Measurements from ENCODE around the gene ZP3. TPM values are rescaled to one million over a fixed set of nuclear protein-coding genes. Genes with fewer than 3 reads are reported as not detected.
"Not testable (repeated sequence)": the region's sequence is repeated elsewhere in the genome, so short reads cannot be mapped to it uniquely, and the experiment has no call there.

Gene ZP3
- total and polyA plus RNA-seq, 2 experiments from 2014 or later, result not detected

DNA sequence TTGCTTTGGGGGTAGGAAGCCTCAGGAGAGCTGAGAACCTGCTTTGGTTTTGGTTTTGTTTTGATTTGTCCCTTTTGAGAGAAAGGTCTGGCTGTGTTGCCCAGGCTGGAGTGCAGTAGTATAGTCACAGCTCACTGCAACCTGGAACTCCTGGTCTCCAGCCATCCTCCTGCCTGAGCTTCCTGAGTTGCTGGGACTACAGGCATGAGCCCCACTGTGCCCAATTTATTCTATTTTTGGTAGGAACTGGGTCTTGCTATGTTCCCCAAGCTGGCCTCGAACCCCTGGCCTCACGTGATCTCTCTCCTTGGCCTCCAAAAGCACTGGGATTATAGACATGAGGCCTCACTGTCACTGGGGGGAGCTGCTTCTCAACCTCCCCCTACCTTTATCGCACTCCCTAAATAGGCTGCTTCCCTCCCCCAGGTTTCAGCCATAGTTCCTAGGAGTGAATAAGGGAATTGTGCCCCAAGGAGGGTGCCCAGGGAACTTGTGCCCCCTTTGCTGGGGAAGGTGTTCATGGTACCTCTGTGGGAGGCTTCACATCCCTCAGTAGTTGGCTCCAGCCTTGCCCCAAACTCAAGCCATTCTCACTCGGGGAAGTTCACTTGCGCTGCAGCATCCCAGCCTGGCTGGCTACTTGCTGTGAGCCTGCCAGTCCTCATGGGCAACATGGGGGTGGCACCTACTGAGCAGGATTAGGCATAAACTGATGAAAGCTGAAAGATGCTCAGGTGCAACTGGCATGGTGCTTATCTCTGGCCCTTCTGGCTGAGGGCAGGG, 18.1 kb downstream of the ZP3 start:
- H2AFZ ChIP-seq; H3K27me3 ChIP-seq; H3K4me1 ChIP-seq (ENCODE audit: insufficient read depth); H3K4me3 ChIP-seq; H3K79me2 ChIP-seq; DNase-seq (ENCODE audit: low spot score); H3K27ac ChIP-seq; H4K20me1 ChIP-seq (ENCODE audit: insufficient read depth, poor library complexity, severe bottlenecking); H3K9me2 ChIP-seq (replicated peaks; ENCODE audit: insufficient read depth); H3K36me3 ChIP-seq (replicated peaks; ENCODE audit: insufficient read depth, low read depth); H3K9me3 ChIP-seq (ENCODE audit: low read depth); H3K4me2 ChIP-seq: not testable (repeated sequence)
- WGBS (ENCODE audit: low lambda C conversion rate, missing lambda C conversion rate), result 94% methylated on average over 4 of the region's 5 CpGs

DNA sequence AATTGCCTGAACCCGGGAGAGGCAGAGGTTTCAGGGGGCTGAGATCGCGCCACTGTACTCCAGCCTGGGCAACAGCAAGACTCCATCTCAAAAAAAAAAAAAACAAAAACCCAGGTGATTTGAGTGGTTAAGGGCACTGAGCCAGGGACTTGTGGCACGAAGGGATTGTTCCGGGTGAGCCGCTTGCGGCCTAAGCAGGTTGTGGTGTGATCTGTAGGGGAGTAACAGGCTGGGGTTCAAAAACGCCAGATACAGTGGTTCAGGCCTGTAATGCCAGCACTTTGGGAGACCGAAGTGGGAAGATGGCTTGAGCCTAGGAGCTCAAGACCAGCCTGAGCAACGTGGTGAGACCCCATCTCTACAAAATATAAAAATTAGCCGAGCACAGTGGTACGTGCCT, 19.1 kb downstream of the ZP3 start:
- 95% methylated on average over 7 of the region's 12 CpGs for WGBS (ENCODE audit: low lambda C conversion rate, missing lambda C conversion rate)
- not testable (repeated sequence) for H3K4me1 ChIP-seq (ENCODE audit: insufficient read depth)

DNA sequence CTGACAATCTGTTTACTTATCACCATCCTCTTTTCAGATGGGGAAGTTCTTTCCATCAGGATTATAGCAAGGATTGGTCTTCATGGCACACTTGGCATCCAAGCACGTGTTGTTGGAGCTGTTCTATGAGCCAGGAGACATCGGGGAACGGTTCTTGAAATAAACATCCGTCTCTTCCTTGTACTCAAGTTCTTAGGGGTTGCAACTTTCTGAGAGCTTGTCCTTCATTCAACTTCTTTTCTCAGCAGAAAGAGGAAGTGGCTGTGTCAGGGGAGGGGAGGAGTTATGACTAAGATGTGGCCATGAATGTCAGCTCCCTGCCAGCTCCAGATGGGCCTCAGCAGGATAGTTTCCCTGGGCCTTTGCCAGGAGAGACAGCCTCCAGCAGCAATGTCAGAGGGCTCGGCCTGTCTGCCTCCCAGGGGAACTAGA, 20.8 kb downstream of the ZP3 start:
- not testable (repeated sequence) for H3K79me2 ChIP-seq; H3K4me3 ChIP-seq; H4K20me1 ChIP-seq (ENCODE audit: insufficient read depth, poor library complexity, severe bottlenecking); H3K27me3 ChIP-seq; H2AFZ ChIP-seq; H3K36me3 ChIP-seq (replicated peaks; ENCODE audit: insufficient read depth, low read depth); H3K9me2 ChIP-seq (replicated peaks; ENCODE audit: insufficient read depth); H3K4me1 ChIP-seq (ENCODE audit: insufficient read depth); H3K9me3 ChIP-seq (ENCODE audit: low read depth)
- DNase-seq (ENCODE audit: low spot score), result peak; percentile 13
- 44% methylated on average over 4 of the region's 5 CpGs for WGBS (ENCODE audit: low lambda C conversion rate, missing lambda C conversion rate)
- H3K27ac ChIP-seq, result peak overlapping the region; percentile 67
- H3K4me2 ChIP-seq, result peak overlapping the region; percentile 15

More for the DNA sequence above, 19.1 kb downstream of the ZP3 start:
- not testable (repeated sequence) for H3K9me3 ChIP-seq (ENCODE audit: low read depth); H3K4me2 ChIP-seq; H3K27ac ChIP-seq; H3K79me2 ChIP-seq; H3K4me3 ChIP-seq; DNase-seq (ENCODE audit: low spot score); H2AFZ ChIP-seq; H3K27me3 ChIP-seq; H3K9me2 ChIP-seq (replicated peaks; ENCODE audit: insufficient read depth); H3K36me3 ChIP-seq (replicated peaks; ENCODE audit: insufficient read depth, low read depth); H4K20me1 ChIP-seq (ENCODE audit: insufficient read depth, poor library complexity, severe bottlenecking)

DNA sequence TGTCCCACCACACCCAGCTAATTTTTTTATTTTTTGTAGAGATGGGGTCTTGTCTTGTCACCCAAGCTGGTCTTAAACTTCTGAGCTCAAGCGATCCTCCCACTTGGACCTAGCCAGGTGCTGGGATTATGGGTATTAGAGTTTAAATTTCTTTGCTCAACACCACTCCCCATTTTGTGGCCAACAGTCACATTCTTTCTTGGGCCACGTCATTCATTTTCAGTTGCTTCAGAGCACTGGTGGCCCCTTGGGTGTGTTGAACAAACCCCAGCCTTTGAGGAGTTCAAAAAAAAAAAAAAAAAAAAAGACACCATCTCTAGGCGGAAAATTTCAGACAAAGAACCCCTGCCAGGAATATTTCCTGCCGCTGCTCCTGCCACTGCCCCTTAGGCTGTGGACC, 32.3 kb downstream of the ZP3 start:
- H3K4me3 ChIP-seq; H3K27me3 ChIP-seq; H3K4me1 ChIP-seq (ENCODE audit: insufficient read depth); DNase-seq (ENCODE audit: low spot score); H3K9me3 ChIP-seq (ENCODE audit: low read depth); H3K36me3 ChIP-seq (replicated peaks; ENCODE audit: insufficient read depth, low read depth); H2AFZ ChIP-seq; H3K79me2 ChIP-seq; H4K20me1 ChIP-seq (ENCODE audit: insufficient read depth, poor library complexity, severe bottlenecking); H3K4me2 ChIP-seq; H3K9me2 ChIP-seq (replicated peaks; ENCODE audit: insufficient read depth); H3K27ac ChIP-seq: not testable (repeated sequence)
- WGBS (ENCODE audit: low lambda C conversion rate, missing lambda C conversion rate), result no CpG with 5 or more reads among the region's 4 CpGs

DNA sequence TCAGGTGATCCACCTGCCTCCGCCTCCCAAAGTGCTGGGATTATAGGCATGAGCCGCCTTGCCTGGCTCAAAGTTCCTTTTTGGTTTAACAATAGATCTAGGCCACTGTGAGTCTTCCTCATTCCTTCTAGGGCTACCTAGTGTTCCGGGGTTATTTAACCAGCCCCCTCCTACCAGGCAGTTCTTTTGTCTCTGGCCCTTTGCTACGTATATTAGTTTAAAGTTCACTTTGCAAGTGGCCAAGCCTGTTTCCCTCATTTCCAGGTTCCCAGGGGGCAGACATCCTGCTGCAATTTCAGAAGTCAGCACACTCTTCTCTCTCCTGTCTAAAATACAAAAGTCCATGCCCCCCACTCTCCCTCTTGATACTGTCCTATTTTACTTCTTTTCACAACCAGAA, 33.8 kb downstream of the ZP3 start:
- not testable (repeated sequence) for H4K20me1 ChIP-seq (ENCODE audit: insufficient read depth, poor library complexity, severe bottlenecking); H3K9me3 ChIP-seq (ENCODE audit: low read depth); H3K27ac ChIP-seq; H3K9me2 ChIP-seq (replicated peaks; ENCODE audit: insufficient read depth); H2AFZ ChIP-seq; DNase-seq (ENCODE audit: low spot score); H3K4me2 ChIP-seq; H3K36me3 ChIP-seq (replicated peaks; ENCODE audit: insufficient read depth, low read depth); H3K27me3 ChIP-seq; H3K4me3 ChIP-seq; H3K79me2 ChIP-seq; H3K4me1 ChIP-seq (ENCODE audit: insufficient read depth)
- 0% methylated on average over 2 of the region's 4 CpGs for whole genome bisulfite sequencing (ENCODE audit: low lambda C conversion rate, missing lambda C conversion rate)

DNA sequence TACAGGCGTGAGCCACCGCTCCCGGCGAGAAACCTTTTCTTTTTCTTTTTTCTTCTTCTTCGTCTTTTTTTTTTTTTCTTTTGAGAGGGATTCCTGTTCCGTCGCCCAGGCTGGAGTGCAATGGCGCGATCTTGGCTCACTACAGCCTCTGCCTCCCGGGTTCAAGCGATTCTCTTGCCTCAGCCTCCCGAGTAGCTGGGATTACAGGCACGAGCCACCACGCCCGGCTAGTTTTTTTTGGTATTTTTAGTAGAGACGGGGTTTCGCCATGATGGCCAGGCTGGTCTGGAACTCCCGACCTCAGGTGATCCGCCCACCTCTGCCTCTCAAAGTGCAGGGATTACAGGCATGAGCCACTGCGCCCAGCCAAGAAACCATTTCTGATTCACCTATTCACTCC, 36.0 kb downstream of the ZP3 start:
- H3K27me3 ChIP-seq; H3K4me1 ChIP-seq (ENCODE audit: insufficient read depth); H3K4me3 ChIP-seq; H2AFZ ChIP-seq; H3K36me3 ChIP-seq (replicated peaks; ENCODE audit: insufficient read depth, low read depth); H3K9me2 ChIP-seq (replicated peaks; ENCODE audit: insufficient read depth); H3K4me2 ChIP-seq; H4K20me1 ChIP-seq (ENCODE audit: insufficient read depth, poor library complexity, severe bottlenecking); H3K9me3 ChIP-seq (ENCODE audit: low read depth); H3K27ac ChIP-seq; H3K79me2 ChIP-seq; DNase-seq (ENCODE audit: low spot score): not testable (repeated sequence)
- WGBS (ENCODE audit: low lambda C conversion rate, missing lambda C conversion rate), result 87% methylated on average over 14 of the region's 20 CpGs

DNA sequence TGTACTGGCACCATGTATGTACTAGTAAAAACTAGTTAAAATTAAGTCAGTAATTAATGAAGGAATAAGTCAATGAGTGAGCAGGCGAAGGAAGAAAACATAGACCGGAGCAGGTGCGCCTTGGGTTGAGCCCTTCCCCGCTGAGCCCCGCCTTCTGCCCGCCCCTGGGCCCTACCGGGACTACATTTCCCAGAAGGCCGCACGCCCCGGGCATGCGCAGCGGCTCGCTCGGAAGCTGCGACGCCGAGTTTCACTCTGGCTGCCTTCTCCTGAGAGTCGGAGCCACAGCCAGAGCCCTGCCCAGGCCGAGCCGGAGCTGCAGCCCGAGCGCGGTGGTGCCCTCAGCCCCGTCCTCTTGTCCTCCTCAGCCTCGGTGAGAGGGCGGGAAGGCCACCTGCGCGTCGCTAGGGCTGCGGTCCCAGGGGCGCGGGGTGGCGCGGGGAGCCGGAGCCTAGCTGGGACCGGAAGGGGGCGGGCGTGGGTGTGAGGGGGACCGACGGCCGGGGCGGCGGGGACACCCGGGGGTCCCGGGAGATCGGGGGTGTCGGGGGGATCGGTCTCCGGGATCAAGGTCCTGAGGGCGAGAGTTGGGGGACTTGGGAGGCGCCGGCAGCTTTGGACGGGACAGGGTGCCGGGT, 36.8 kb downstream of the ZP3 start, which contains the start of gene DTX2:
Gene DTX2, plus strand, starts transcription at position 246 of the 638 bp plus-strand sequence. CDS start 18,801 bp downstream, outside the sequence.
- H3K9me2 ChIP-seq (replicated peaks; ENCODE audit: insufficient read depth); H2AFZ ChIP-seq; H3K4me2 ChIP-seq; H3K27me3 ChIP-seq; DNase-seq (ENCODE audit: low spot score); H3K36me3 ChIP-seq (replicated peaks; ENCODE audit: insufficient read depth, low read depth); H3K9me3 ChIP-seq (ENCODE audit: low read depth); H3K4me1 ChIP-seq (ENCODE audit: insufficient read depth); H4K20me1 ChIP-seq (ENCODE audit: insufficient read depth, poor library complexity, severe bottlenecking); H3K79me2 ChIP-seq: not testable (repeated sequence)
- Histone ChIP-seq H3K27ac (peak within 1 kb of the TSS; percentile 62), H3K4me3 (peak within 1 kb of the TSS; percentile 52)
- no CpG with 5 or more reads among the region's 54 CpGs for WGBS (ENCODE audit: low lambda C conversion rate, missing lambda C conversion rate)

DNA sequence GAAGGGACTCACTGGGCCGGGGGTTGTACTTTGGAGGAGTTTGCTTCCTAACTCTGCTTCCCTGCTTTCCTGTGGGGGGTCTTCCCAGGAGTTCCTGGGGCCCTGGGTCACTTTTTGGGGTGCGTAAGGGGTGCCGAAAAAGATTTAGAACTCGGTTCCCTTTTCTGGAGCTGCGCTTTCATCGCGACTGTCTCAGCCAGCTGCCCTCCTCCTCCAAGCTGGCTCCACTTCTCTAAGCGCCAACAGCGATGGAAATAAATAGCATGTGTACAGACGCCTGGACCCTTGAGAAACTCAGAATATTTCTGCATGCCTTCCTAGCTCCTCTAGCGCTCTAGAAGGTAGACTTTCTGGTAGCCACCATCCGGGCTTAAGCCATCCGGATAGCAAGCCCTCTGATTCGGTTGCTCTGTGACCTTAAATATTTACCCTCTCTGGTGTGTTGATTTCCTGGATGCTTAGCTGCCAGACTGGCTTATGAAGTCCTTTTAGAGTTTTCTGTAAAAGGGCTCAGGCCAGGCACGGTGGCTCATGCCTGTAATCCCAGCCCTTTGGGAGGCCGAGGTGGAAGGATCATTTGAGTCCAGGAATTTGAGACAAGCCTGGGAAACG, 37.6 kb downstream of the ZP3 start:
- not testable (repeated sequence) for H2AFZ ChIP-seq; H3K9me2 ChIP-seq (replicated peaks; ENCODE audit: insufficient read depth); H3K36me3 ChIP-seq (replicated peaks; ENCODE audit: insufficient read depth, low read depth); H4K20me1 ChIP-seq (ENCODE audit: insufficient read depth, poor library complexity, severe bottlenecking); H3K27me3 ChIP-seq; H3K4me2 ChIP-seq; H3K79me2 ChIP-seq; DNase-seq (ENCODE audit: low spot score); H3K27ac ChIP-seq; H3K9me3 ChIP-seq (ENCODE audit: low read depth); H3K4me3 ChIP-seq; H3K4me1 ChIP-seq (ENCODE audit: insufficient read depth)
- no CpG with 5 or more reads among the region's 17 CpGs for WGBS (ENCODE audit: low lambda C conversion rate, missing lambda C conversion rate)

DNA sequence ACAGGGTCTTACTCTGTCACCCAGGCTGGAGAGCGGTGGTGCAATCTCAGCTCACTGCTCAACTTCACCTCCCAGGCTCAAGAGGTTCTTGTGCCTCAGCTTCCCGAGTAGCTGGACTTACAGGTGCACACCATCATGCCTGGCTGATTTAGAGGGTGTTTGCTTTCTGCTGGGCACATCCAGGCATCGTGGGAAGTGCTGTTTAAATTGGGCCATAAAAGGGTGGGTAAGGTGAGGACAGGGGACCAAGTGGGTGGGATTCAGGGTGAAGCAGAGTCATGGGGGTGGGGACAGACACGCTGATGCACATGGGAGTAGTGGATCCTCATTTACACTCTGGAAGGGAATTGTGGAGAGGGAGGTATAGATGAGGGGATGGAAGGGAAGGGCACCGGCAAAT, 40.2 kb downstream of the ZP3 start:
- H3K27ac ChIP-seq; H3K4me2 ChIP-seq; H3K36me3 ChIP-seq (replicated peaks; ENCODE audit: insufficient read depth, low read depth); H3K27me3 ChIP-seq; H3K79me2 ChIP-seq; H4K20me1 ChIP-seq (ENCODE audit: insufficient read depth, poor library complexity, severe bottlenecking); H3K4me1 ChIP-seq (ENCODE audit: insufficient read depth); H3K4me3 ChIP-seq; DNase-seq (ENCODE audit: low spot score); H3K9me3 ChIP-seq (ENCODE audit: low read depth); H2AFZ ChIP-seq; H3K9me2 ChIP-seq (replicated peaks; ENCODE audit: insufficient read depth): not testable (repeated sequence)
- WGBS (ENCODE audit: low lambda C conversion rate, missing lambda C conversion rate), result 84% methylated on average over 4 of the region's 5 CpGs

Data from hepatocyte (in vitro differentiated cells).